CD14-positive monocyte (primary cell): ENCODE results near the gene AGPAT3. TPM values are rescaled to one million over a fixed set of nuclear protein-coding genes. Genes with fewer than 3 reads are reported as not detected.

Experiments used
- DNase-seq, 3 donors: peaks; one replicate each; pipeline ENCODE4 v3.0.0-alpha.2; 2011 to 2022
- H2AFZ ChIP-seq: 2 replicates; pipeline ENCODE4 v1.6.0; 2012; ENCODE audit warnings: mild to moderate bottlenecking, low read depth, low read length, inconsistent platforms; ENCODE audit not compliant: insufficient read depth, poor library complexity, severe bottlenecking
- H3K27ac ChIP-seq, 2 donors: 1 replicate in 1 of 2; 2 replicates in 1 of 2; pipeline ENCODE4 v1.5.1; 2012 to 2013; ENCODE audit warnings: low read length in 2 of 2, control low read depth in 1 of 2, inconsistent platforms in 1 of 2, low read depth in 1 of 2, mild to moderate bottlenecking in 1 of 2
- H3K27me3 ChIP-seq, 2 donors: one replicate each; pipeline versions ENCODE4 v1.6.0 to v1.6.1; 2011 to 2013; ENCODE audit warnings: low read length in 2 of 2; ENCODE audit not compliant: control insufficient read depth in 2 of 2, insufficient read depth in 2 of 2
- H3K36me3 ChIP-seq, 2 donors: replicated peaks in 1 of 2; 1 replicate in 1 of 2; 2 replicates in 1 of 2; pipeline versions ENCODE4 v1.5.1 to v1.6.1; 2012 to 2013; ENCODE audit warnings: low read length in 2 of 2, control low read depth in 1 of 2, inconsistent platforms in 1 of 2, mild to moderate bottlenecking in 1 of 2; ENCODE audit not compliant: insufficient read depth in 2 of 2, control insufficient read depth in 1 of 2
- H3K4me1 ChIP-seq, 2 donors: 1 replicate in 1 of 2; 2 replicates in 1 of 2; pipeline versions ENCODE4 v1.5.1 to v1.6.1; 2012 to 2013; ENCODE audit warnings: low read length in 2 of 2, control low read depth in 1 of 2, inconsistent platforms in 1 of 2, mild to moderate bottlenecking in 1 of 2, moderate library complexity in 1 of 2; ENCODE audit not compliant: insufficient read depth in 2 of 2, control insufficient read depth in 1 of 2
- H3K4me2 ChIP-seq: replicated peaks from 2 replicates; pipeline ENCODE3; 2012; ENCODE audit warnings: low read length, moderate library complexity, mild to moderate bottlenecking; ENCODE audit not compliant: poor library complexity, severe bottlenecking; ENCODE audit errors: extremely low read depth
- H3K4me3 ChIP-seq, 3 experiments: fragments of 200-600 bp in 1 of 3; sonication (generic) in 1 of 3; replicated peaks in 1 of 3; 1 replicate in 2 of 3; 2 replicates in 1 of 3; pipeline ENCODE4 v1.5.1; 2011 to 2013; ENCODE audit warnings: low read length in 3 of 3, mild to moderate bottlenecking in 3 of 3, control low read depth in 2 of 3, low read depth in 2 of 3, inconsistent platforms in 1 of 3, moderate library complexity in 1 of 3
- H3K79me2 ChIP-seq: 2 replicates; pipeline ENCODE4 v1.6.0; 2012; ENCODE audit warnings: mild to moderate bottlenecking, control low read depth, inconsistent platforms, low read length, moderate library complexity; ENCODE audit not compliant: insufficient read depth
- H3K9ac ChIP-seq: 2 replicates; pipeline ENCODE4 v1.6.0; 2017; ENCODE audit warnings: low read length, mild to moderate bottlenecking; ENCODE audit not compliant: insufficient read depth, poor library complexity, severe bottlenecking
- H3K9me3 ChIP-seq, 2 donors: replicated peaks in 1 of 2; 1 replicate in 1 of 2; 2 replicates in 1 of 2; pipeline versions ENCODE4 v1.5.1 to v1.6.1; 2012 to 2013; ENCODE audit warnings: low read length in 2 of 2, control low read depth in 1 of 2; ENCODE audit not compliant: control insufficient read depth in 1 of 2, insufficient read depth in 1 of 2
- H4K20me1 ChIP-seq: 2 replicates; pipeline ENCODE4 v1.6.0; 2012; ENCODE audit warnings: mild to moderate bottlenecking, low read length, control low read depth, moderate library complexity; ENCODE audit not compliant: insufficient read depth
- H3K27ac Mint-ChIP-seq, 7 donors: one replicate each; pipeline ENCODE4 v1.8.0; 2020; ENCODE audit warnings: mild to moderate bottlenecking in 7 of 7, mixed read lengths in 7 of 7, moderate library complexity in 6 of 7, inconsistent platforms in 2 of 7
- H3K27me3 Mint-ChIP-seq, 3 donors: one replicate each; pipeline ENCODE4 v1.8.0; 2021 to 2022; ENCODE audit warnings: low read depth in 3 of 3, mild to moderate bottlenecking in 3 of 3, mixed read lengths in 3 of 3, moderate library complexity in 3 of 3, inconsistent platforms in 1 of 3
- H3K36me3 Mint-ChIP-seq, 2 donors: one replicate each; pipeline ENCODE4 v1.8.0; 2020; ENCODE audit warnings: mixed read lengths in 2 of 2, inconsistent platforms in 1 of 2, mild to moderate bottlenecking in 1 of 2
- H3K4me1 Mint-ChIP-seq: one replicate; pipeline ENCODE4 v1.8.0; 2020; ENCODE audit warnings: mild to moderate bottlenecking, mixed read lengths
- H3K4me3 Mint-ChIP-seq, 2 donors: one replicate each; pipeline ENCODE4 v1.8.0; 2020; ENCODE audit warnings: mild to moderate bottlenecking in 2 of 2, mixed read lengths in 2 of 2, moderate library complexity in 1 of 2
- H3K9me3 Mint-ChIP-seq, 7 donors: one replicate each; pipeline ENCODE4 v1.8.0; 2020 to 2022; ENCODE audit warnings: mixed read lengths in 7 of 7, mild to moderate bottlenecking in 6 of 7, moderate library complexity in 6 of 7, inconsistent platforms in 2 of 7
- WGBS: methylation state at CpG from one replicate; pipeline ENCODE4 v1.1.5; 2013; ENCODE audit warnings: missing lambda C conversion rate; ENCODE audit not compliant: insufficient coverage; 5-methylcytosine and 5-hydroxymethylcytosine counted together
- intact Hi-C, 2 donors: fragments of 100-400 bp; cut with micrococcal nuclease; formaldehyde crosslinking; loops; one replicate each; pipeline versions ENCODE4 v1.15.0 to v1.15.1; 2023
- polyA plus RNA-seq, 3 donors: library from polyadenylated mRNA; depleted of rRNA in 1 of 3; unstranded in 2 of 3; stranded (reverse) in 1 of 3; fragments of 300-500 nt in 2 of 3; fragments of >200 nt in 1 of 3; fragmentation: Illumina TruSeq in 2 of 3; gene quantifications; 1 replicate in 2 of 3; 2 replicates in 1 of 3; pipeline ENCODE4 v1.2.3, GENCODE V29; 2012 to 2021
- TF ChIP-seq, protein P1 (sequence below): fragments of 200-600 bp; IDR thresholded peaks from one replicate; pipeline ENCODE4 v1.8.0; 2022; ENCODE audit warnings: antibody characterized with exemption, mild to moderate bottlenecking

AGPAT3 gene
- polyA plus RNA-seq, 3 donors: 24.9 to 49.3 (median 26.2) TPM

DNA sequence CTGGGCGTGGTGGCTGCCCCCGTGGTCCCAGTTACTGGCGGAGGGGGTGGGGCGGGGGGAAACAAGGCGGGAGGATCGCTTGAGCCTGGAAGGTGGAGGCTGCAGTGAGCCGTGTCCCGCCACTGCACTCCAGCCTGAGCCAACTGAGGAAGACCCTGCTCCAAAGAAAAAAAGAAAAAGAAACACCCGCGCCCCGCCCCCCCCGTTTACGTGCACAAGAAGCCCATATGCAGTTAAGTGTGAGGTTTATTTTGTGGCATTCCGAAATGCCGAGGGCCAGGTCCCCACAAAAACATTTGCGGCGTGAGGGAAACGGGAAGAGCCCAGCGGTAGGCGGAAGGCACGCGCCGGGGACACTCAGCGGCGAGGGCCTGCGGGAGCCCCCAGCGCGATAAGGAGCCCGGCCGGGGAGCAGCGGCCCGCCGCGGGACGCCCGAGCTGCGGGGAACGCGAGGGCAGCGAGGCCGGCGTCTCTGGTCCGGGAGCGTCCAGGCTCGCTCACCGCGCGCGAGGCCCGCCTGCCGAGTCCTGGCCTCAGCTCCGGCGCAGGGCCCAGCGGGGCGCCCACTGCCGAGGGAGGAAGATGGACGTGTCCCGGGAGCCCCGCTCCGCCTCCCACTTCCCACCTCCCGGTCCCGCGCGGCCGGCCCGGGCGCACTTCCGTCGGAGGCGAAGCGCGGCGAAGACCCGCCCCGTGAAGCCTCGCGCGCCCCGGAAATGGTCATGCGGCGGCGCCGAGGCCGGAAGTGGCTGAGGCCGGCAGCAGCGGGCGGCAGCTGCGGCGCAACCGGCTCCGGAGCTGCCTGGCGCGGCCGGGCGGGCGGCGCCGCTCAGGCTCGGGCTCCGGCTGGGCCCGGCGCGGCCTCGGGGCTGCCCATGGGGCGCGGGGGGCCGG, 146.8 kb downstream of the AGPAT3 start, which contains the start of gene TRAPPC10:
Gene TRAPPC10, plus strand, starts transcription at position 731 of the 895 bp plus-strand sequence. CDS start 185 bp downstream, outside the sequence.
- peaks cover 44% of the 10 kb centered on the region for H4K20me1 ChIP-seq
- DNase-seq: peak; percentile 76 to 81 (median 77)
- no peaks in the 10 kb centered on the region for H3K9me3 Mint-ChIP-seq
- peak within 1 kb of the TSS; percentile 68 to 97 (median 80) for H3K4me3 ChIP-seq
- no peaks in the 10 kb centered on the region for H3K27me3 ChIP-seq
- peaks cover 48% of the 10 kb centered on the region for H3K79me2 ChIP-seq
- H3K9me3 ChIP-seq: no peaks in the 10 kb centered on the region
- peak within 1 kb of the TSS; percentile 80 for H2AFZ ChIP-seq
- peak within 1 kb of the TSS; percentile 88 for H3K9ac ChIP-seq
- under 1% methylated on average over 105 of the region's 107 CpGs for WGBS
- no peaks in the 10 kb centered on the region for H3K27me3 Mint-ChIP-seq
- peak within 1 kb of the TSS; percentile 86 for H3K4me2 ChIP-seq
- intact Hi-C loops: no loop called here
- H3K4me3 Mint-ChIP-seq: peak within 1 kb of the TSS; percentile 89 to 94
- peaks cover 47% of the 10 kb centered on the region for H3K4me1 Mint-ChIP-seq
- H3K4me1 ChIP-seq: peaks cover 32 to 50% of the 10 kb centered on the region in 2 donors
- peaks cover 0 to 4% of the 10 kb centered on the region in 2 donors for H3K36me3 Mint-ChIP-seq
- peak within 1 kb of the TSS; percentile 80 to 84 for H3K27ac ChIP-seq
- TF ChIP-seq, protein P1, sequence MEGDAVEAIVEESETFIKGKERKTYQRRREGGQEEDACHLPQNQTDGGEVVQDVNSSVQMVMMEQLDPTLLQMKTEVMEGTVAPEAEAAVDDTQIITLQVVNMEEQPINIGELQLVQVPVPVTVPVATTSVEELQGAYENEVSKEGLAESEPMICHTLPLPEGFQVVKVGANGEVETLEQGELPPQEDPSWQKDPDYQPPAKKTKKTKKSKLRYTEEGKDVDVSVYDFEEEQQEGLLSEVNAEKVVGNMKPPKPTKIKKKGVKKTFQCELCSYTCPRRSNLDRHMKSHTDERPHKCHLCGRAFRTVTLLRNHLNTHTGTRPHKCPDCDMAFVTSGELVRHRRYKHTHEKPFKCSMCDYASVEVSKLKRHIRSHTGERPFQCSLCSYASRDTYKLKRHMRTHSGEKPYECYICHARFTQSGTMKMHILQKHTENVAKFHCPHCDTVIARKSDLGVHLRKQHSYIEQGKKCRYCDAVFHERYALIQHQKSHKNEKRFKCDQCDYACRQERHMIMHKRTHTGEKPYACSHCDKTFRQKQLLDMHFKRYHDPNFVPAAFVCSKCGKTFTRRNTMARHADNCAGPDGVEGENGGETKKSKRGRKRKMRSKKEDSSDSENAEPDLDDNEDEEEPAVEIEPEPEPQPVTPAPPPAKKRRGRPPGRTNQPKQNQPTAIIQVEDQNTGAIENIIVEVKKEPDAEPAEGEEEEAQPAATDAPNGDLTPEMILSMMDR: no peak
- H3K27ac Mint-ChIP-seq: peak within 1 kb of the TSS; percentile 84 to 94 (median 91)
- no peaks in the 10 kb centered on the region for H3K36me3 ChIP-seq

DNA sequence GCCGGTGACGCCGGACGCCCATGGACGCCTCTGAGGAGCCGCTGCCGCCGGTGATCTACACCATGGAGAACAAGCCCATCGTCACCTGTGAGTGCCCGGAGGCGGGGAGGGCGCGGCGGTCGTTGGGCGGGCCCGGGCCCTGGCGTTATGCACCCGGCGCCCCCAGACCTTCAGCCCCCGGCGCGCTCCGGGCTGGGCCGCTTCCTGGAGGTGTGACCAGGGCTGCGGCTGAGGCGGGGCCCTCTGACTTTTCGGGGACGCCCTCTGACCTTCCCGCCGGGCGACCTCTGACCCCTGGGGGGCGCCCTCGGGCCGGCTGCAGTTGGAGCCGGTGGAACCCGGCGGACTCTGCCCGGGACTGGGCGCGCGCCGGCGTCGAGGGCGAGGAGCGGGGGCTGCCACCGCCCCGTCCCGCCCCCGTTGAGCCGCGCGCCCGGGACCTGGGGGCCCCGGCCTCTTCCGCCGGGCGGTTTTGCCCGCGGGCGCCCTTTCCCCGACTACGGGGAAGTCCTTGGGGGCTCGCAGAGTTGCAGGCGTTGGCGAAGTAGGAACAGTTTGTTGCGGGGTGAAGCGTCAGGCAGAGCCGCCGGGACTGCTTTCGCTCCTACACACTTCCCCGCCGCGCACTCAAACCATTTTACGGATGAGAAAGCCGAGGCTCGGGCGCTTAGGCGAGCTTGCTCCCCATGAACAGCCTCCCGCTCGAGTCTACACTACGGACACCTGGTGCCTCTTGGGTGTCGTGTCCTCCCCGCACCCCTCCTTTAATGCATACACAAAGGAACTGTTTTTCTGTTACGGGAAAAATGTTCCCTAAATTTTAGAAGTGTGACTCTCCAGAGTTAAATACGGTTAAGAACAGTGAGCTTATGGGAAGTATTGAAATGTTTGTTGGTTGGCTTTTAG, 147.7 kb downstream of the AGPAT3 start:
- peak overlapping the region; percentile 77 for H3K4me2 ChIP-seq
- peak; percentile 40 to 57 (median 56) for DNase-seq
- no peaks in the 10 kb centered on the region for H3K9me3 ChIP-seq
- peaks cover 35 to 59% of the 10 kb centered on the region in 2 donors for H3K4me1 ChIP-seq
- Mint-ChIP-seq H3K9me3 (no peaks in the 10 kb centered on the region), H3K4me3 (peak overlapping the region; percentile 89 to 94), H3K27ac (peak overlapping the region; percentile 84 to 93 (median 89)), H3K36me3 (peaks cover 3 to 4% of the 10 kb centered on the region in 2 donors), H3K27me3 (no peaks in the 10 kb centered on the region), H3K4me1 (peaks cover 56% of the 10 kb centered on the region)
- peaks cover 53% of the 10 kb centered on the region for H4K20me1 ChIP-seq
- peak overlapping the region; percentile 0 for H2AFZ ChIP-seq
- peak overlapping the region; percentile 68 to 97 (median 80) for H3K4me3 ChIP-seq
- H3K36me3 ChIP-seq: no peaks in the 10 kb centered on the region
- H3K27me3 ChIP-seq: no peaks in the 10 kb centered on the region
- peak overlapping the region; percentile 80 to 84 for H3K27ac ChIP-seq
- H3K9ac ChIP-seq: peak overlapping the region; percentile 88
- WGBS: under 1% methylated on average over 68 of the region's 87 CpGs
- intact Hi-C loops: no loop called here
- peaks cover 57% of the 10 kb centered on the region for H3K79me2 ChIP-seq
- TF ChIP-seq, protein P1: no peak
